Neuronal stem cell (in vitro differentiated cells): ENCODE results near the gene SLC27A5.

ENCODE experiments used
- DNase-seq: peaks from one replicate; pipeline ENCODE4 v3.0.0-alpha.2; 2013; ENCODE audit warnings: low spot score
- H2AFZ ChIP-seq: one replicate; pipeline ENCODE4 v1.6.1; 2013; ENCODE audit warnings: mild to moderate bottlenecking, low read length, inconsistent platforms
- H2AK5ac ChIP-seq: 2 replicates; pipeline ENCODE4 v1.6.1; 2013; ENCODE audit warnings: low read depth, mild to moderate bottlenecking, inconsistent platforms, low read length, moderate library complexity, mixed read lengths
- H2BK120ac ChIP-seq: 2 replicates; pipeline ENCODE4 v1.6.1; 2013; ENCODE audit warnings: low read depth, mild to moderate bottlenecking, inconsistent platforms, low read length, moderate library complexity, mixed read lengths
- H2BK12ac ChIP-seq: one replicate; pipeline ENCODE4 v1.6.1; 2013; ENCODE audit warnings: low read length, inconsistent platforms
- H2BK15ac ChIP-seq: 2 replicates; pipeline ENCODE4 v1.6.1; 2013; ENCODE audit warnings: mild to moderate bottlenecking, low read length, inconsistent platforms, mixed read lengths
- H2BK5ac ChIP-seq: one replicate; pipeline ENCODE4 v1.6.1; 2013; ENCODE audit warnings: inconsistent platforms, mild to moderate bottlenecking, low read length, moderate library complexity
- H3K14ac ChIP-seq: one replicate; pipeline ENCODE4 v1.6.1; 2013; ENCODE audit warnings: low read length, inconsistent platforms
- H3K18ac ChIP-seq: 2 replicates; pipeline ENCODE4 v1.6.1; 2013; ENCODE audit warnings: low read length, inconsistent platforms
- H3K23ac ChIP-seq: 2 replicates; pipeline ENCODE4 v1.6.1; 2013; ENCODE audit warnings: low read depth, mild to moderate bottlenecking, mixed read lengths, low read length, inconsistent platforms; ENCODE audit not compliant: poor library complexity
- H3K27ac ChIP-seq: replicated peaks from 3 replicates; pipeline ENCODE4 v1.5.1; 2013; ENCODE audit warnings: low read length, inconsistent platforms
- H3K27me3 ChIP-seq, 3 experiments: 2 replicates each; pipeline ENCODE4 v1.6.1; 2013; ENCODE audit warnings: low read length in 3 of 3, mild to moderate bottlenecking in 2 of 3, inconsistent platforms in 1 of 3, low read depth in 1 of 3, mixed read lengths in 1 of 3, moderate library complexity in 1 of 3; ENCODE audit not compliant: control insufficient read depth in 3 of 3, insufficient read depth in 3 of 3
- H3K36me3 ChIP-seq, 2 donors: replicated peaks in 1 of 2; 2 replicates each; pipeline ENCODE4 v1.6.1; 2013; ENCODE audit warnings: low read length in 2 of 2; ENCODE audit not compliant: control insufficient read depth in 2 of 2, insufficient read depth in 2 of 2
- H3K4ac ChIP-seq: 2 replicates; pipeline ENCODE4 v1.6.1; 2013; ENCODE audit warnings: inconsistent platforms, mild to moderate bottlenecking, low read length, moderate library complexity
- H3K4me1 ChIP-seq, 2 donors: 1 replicate in 1 of 2; 2 replicates in 1 of 2; pipeline ENCODE4 v1.6.1; 2013; ENCODE audit warnings: low read length in 2 of 2, low read depth in 1 of 2; ENCODE audit not compliant: control insufficient read depth in 2 of 2, insufficient read depth in 1 of 2
- H3K4me2 ChIP-seq: one replicate; pipeline ENCODE4 v1.6.1; 2013; ENCODE audit warnings: mild to moderate bottlenecking, low read length, inconsistent platforms; ENCODE audit not compliant: insufficient read depth, poor library complexity, severe bottlenecking
- H3K4me3 ChIP-seq, 2 donors: 2 replicates each; pipeline ENCODE4 v1.5.1; 2013; ENCODE audit warnings: low read length in 2 of 2, mild to moderate bottlenecking in 2 of 2, inconsistent platforms in 1 of 2, moderate library complexity in 1 of 2
- H3K79me1 ChIP-seq: one replicate; pipeline ENCODE4 v1.6.1; 2013; ENCODE audit warnings: low read depth, mild to moderate bottlenecking, inconsistent platforms, low read length, moderate library complexity
- H3K9ac ChIP-seq: one replicate; pipeline ENCODE4 v1.6.1; 2013; ENCODE audit warnings: mild to moderate bottlenecking, low read depth, low read length, inconsistent platforms; ENCODE audit not compliant: poor library complexity
- H3K9me3 ChIP-seq, 2 donors: replicated peaks in 1 of 2; 2 replicates each; pipeline versions ENCODE3 to v1.6.1; 2013; ENCODE audit warnings: low read length in 2 of 2, mild to moderate bottlenecking in 2 of 2, inconsistent platforms in 1 of 2, low read depth in 1 of 2, mixed read lengths in 1 of 2, moderate library complexity in 1 of 2; ENCODE audit not compliant: control insufficient read depth in 2 of 2, insufficient read depth in 1 of 2
- H4K8ac ChIP-seq: one replicate; pipeline ENCODE4 v1.6.1; 2013; ENCODE audit warnings: low read depth, mild to moderate bottlenecking, inconsistent platforms, low read length, moderate library complexity
- H4K91ac ChIP-seq: one replicate; pipeline ENCODE4 v1.6.1; 2013; ENCODE audit warnings: low read length, low read depth, mild to moderate bottlenecking, inconsistent platforms; ENCODE audit not compliant: poor library complexity
- WGBS, 2 donors: extraction: QIAGEN DNeasy Blood & Tissue Kit; methylation state at CpG; one replicate each; pipeline ENCODE4 v1.1.7; 2013; ENCODE audit warnings: missing lambda C conversion rate in 2 of 2, mixed read lengths in 1 of 2; ENCODE audit not compliant: insufficient read length in 2 of 2, insufficient replicate concordance in 1 of 2; ENCODE audit errors: extremely low coverage in 2 of 2; 5-methylcytosine and 5-hydroxymethylcytosine counted together

Gene SLC27A5

GRCh38 chr19:58518256-58519086 is 6.7 kb upstream of the SLC27A5 start:
- peak overlapping the region; percentile 99 for H3K4ac ChIP-seq
- peaks cover 14% of the 10 kb centered on the region for H3K79me1 ChIP-seq

GRCh38 chr19:58516964-58517833 is 5.4 kb upstream of the SLC27A5 start:
- Histone ChIP-seq H3K27me3 (no peaks in the 10 kb centered on the region), H2AK5ac (peak overlapping the region; percentile 54), H3K4ac (no peak overlapping the region), H3K18ac (no peak overlapping the region), H2BK5ac (no peak overlapping the region), H3K4me2 (no peak overlapping the region), H4K91ac (no peak overlapping the region), H2BK15ac (no peak overlapping the region), H3K79me1 (peaks cover 14% of the 10 kb centered on the region), H3K4me1 (peaks cover 9 to 17% of the 10 kb centered on the region in 2 donors), H3K4me3 (peak overlapping the region; percentile 12 to 27), H2BK12ac (no peak overlapping the region), H3K36me3 (peaks cover 24 to 43% of the 10 kb centered on the region in 2 donors), H3K27ac (no peak overlapping the region), H2AFZ (no peak overlapping the region), H3K9me3 (no peaks in the 10 kb centered on the region), H4K8ac (no peak overlapping the region), H3K9ac (peak overlapping the region; percentile 21), H3K23ac (peak overlapping the region; percentile 63), H2BK120ac (no peak overlapping the region), H3K14ac (peak overlapping the region; percentile 8)
- DNase-seq = no peak
- WGBS, 2 donors = no CpG with 5 or more reads among the region's 65 CpGs

More at GRCh38 chr19:58518256-58519086, 6.7 kb upstream of the SLC27A5 start:
- Histone ChIP-seq H3K4me1 (peaks cover 9 to 17% of the 10 kb centered on the region in 2 donors), H3K18ac (peak overlapping the region; percentile 84), H4K91ac (no peak overlapping the region), H2BK120ac (no peak overlapping the region), H3K4me2 (peak overlapping the region; percentile 85), H2AFZ (peak overlapping the region; percentile 90), H3K27ac (peak overlapping the region; percentile 94), H2BK5ac (peak overlapping the region; percentile 93), H2BK15ac (no peak overlapping the region), H2BK12ac (no peak overlapping the region), H3K4me3 (peak overlapping the region; percentile 53 to 89), H2AK5ac (peak overlapping the region; percentile 99), H4K8ac (no peak overlapping the region), H3K14ac (peak overlapping the region; percentile 85), H3K9ac (peak overlapping the region; percentile 71), H3K27me3 (no peaks in the 10 kb centered on the region), H3K36me3 (peaks cover 19 to 37% of the 10 kb centered on the region in 2 donors), H3K23ac (peak overlapping the region; percentile 98), H3K9me3 (no peaks in the 10 kb centered on the region)
- DNase-seq = no peak
- no CpG with 5 or more reads among the region's 22 CpGs for WGBS, 2 donors

- Histone ChIP-seq H3K23ac (no peak overlapping the region), H3K9ac (no peak overlapping the region), H2AK5ac (peak overlapping the region; percentile 54), H2BK5ac (no peak overlapping the region), H3K79me1 (peaks cover 14% of the 10 kb centered on the region), H3K18ac (no peak overlapping the region), H3K4me3 (no peak overlapping the region), H3K27ac (no peak overlapping the region), H4K91ac (no peak overlapping the region), H3K4me2 (no peak overlapping the region), H3K14ac (no peak overlapping the region), H2AFZ (no peak overlapping the region), H3K9me3 (no peaks in the 10 kb centered on the region), H3K4me1 (peaks cover 9 to 17% of the 10 kb centered on the region in 2 donors), H3K27me3 (no peaks in the 10 kb centered on the region), H3K4ac (no peak overlapping the region), H2BK15ac (no peak overlapping the region), H2BK120ac (no peak overlapping the region), H2BK12ac (no peak overlapping the region), H3K36me3 (peaks cover 24 to 43% of the 10 kb centered on the region in 2 donors), H4K8ac (no peak overlapping the region)
- DNase-seq = no peak
- no CpG with 5 or more reads among the region's 25 CpGs for WGBS, 2 donors
Measured at GRCh38 chr19:58516246-58516836, 4.5 kb upstream of the SLC27A5 start.
